Measurements from ENCODE around the gene ATF4. TPM values are rescaled to one million over a fixed set of nuclear protein-coding genes. Genes with fewer than 3 reads are reported as not detected.

ATF4 gene
- total RNA-seq, 2 donors from 2014 or later: 203 to 294 TPM

GRCh38 chr22:39535831-39536449 is 15.6 kb downstream of the ATF4 start:
- intact Hi-C loops (cut with DNase I): loop anchor here (2.0 to 5.0 kb wide), 3 partner anchors 486 to 501 kb away; no protein-coding TSS in a partner anchor
- ATAC-seq (no peak), DNase-seq (no peak)

DNA sequence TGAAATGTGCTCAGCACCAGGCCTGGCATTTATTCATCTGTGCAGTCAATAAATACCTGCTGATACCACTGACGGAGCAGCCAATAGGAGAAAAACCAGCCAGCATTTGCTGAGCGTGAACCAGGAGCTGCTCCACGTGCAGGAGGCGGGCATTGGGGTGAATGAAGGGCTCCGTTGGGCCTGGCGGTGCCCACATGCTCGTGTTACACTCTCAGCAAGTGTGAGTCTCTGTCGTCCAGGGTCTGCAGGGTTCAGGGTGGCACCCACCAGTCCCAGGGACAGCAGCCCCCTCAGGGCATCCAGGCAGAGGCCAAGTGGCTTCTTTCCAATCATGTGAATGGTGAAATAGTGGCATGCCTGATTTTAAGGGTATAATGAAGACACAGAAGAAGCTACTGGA is 16.3 kb downstream of the ATF4 start:
- no peak for DNase-seq
- intact Hi-C loops (cut with DNase I): loop anchor here (5.0 kb wide), 2 partner anchors 486 to 491 kb away; no protein-coding TSS in a partner anchor
- ATAC-seq: no peak

DNA sequence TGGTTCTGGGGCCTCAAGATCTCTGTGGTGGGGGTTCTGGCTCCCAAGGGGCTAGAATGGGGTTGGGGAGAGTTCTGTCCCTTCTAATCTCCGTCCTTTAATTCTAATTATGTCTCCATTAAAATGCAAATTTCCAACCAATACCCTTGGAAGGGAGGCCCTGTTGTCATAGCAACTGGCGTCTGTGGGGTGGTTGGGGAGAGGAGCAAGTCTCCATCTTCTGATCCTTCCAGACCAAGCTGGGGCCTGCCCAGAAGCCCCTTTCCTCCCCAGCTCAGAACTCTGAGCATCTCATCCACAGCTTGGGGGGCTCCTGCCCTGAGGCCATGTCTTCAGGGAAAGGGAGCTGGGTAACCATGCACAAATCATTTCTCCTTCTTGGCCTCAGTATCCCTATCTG is 17.6 kb downstream of the ATF4 start:
- DNase-seq (no peak), ATAC-seq (no peak)
- intact Hi-C loops (cut with DNase I): loop anchor here (5.0 kb wide), 2 partner anchors 484 to 489 kb away; no protein-coding TSS in a partner anchor

DNA sequence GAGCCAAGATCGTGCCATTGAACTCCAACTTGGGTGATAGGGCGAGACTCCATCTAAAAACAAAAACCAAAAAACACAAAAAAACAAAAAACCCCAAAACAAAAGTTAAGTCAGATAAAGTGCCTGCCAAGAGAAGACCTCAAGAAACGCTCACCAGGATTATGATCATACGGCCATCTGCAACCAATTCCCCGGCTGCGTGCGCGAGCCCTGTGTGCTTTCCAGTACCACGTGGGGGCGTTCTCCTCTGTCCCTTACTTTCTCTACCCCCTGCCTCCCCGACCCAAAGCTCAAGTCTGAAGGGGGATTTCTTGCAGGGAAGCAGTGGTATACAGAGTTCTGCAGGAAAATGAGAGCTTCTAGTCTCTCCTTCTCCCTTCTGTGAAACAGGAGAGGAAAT is 22.7 kb downstream of the ATF4 start:
- ATAC-seq: no peak
- no peak for DNase-seq
- intact Hi-C loops (cut with DNase I): no loop called here

DNA sequence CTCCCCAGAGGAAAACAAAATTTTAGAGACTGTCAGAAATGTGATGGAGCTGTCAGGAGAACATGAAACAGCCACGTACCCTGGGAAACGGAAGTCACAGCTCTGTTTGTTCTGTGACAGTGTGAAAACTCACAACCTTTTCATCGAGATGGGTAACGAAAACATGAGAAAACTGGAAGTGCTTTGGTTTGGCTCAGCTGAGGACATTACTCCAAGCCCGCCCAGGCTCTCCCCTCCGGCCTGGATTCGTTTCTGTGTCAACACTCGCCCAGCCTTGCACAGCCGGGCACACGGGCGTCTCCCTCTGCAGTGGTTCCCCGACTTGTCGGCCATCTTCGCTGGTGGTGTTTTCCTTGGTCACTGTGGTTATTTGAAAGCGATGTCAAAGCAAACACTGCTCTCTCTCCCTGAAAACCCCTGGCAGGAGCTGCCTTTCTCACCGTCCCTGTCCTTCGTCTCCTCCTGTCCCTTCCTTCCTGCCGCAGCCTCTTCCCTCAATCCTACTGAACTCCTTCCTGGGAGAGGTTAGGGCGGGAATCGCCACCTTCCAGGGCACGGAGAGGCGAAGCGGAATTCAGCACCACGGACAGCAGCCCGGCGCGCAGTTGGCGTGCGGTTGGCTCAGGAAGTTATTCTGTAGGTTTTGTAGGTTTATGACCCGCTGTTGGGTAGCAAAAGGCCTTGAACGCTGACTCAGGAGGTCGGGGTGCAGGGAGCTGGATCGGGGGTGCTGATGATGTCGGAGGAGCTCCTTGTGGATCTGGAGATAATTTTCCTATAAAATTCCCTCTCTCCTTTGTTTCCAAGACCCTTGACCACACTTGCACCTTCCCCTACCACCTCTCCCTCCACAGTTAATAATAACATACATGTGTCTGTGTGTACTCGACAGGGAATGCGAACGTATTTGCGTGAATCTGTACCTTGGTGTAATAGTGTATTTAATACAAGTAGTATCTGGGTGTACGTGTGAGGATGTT is 25.3 kb downstream of the ATF4 start:
- ATAC-seq (peak in 1 of 2 donors; percentile 57), DNase-seq (no peak)
- intact Hi-C loops (cut with DNase I): no loop called here

GRCh38 chr22:39546889-39547586 is 26.7 kb downstream of the ATF4 start:
- no peak for DNase-seq
- intact Hi-C loops (cut with DNase I): no loop called here
- ATAC-seq: no peak

DNA sequence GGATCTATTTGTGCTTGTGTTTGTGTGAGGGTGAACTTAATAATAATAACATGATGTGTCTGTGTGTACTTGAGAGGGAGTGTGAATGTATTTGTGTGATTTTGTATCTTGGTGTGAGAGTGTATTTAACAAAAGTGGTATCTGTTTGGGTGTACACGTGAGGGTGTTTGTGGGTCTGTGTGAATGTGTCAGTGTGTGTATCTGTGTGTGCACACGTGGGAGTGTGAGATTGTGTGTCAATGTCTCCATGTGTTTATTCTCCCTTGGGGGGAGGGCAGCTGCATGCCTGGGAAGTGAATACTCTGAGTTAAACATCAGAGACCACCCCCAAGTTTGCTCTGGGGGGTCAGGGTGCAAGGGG is 27.2 kb downstream of the ATF4 start:
- DNase-seq (no peak), ATAC-seq (no peak)
- intact Hi-C loops (cut with DNase I): no loop called here

GRCh38 chr22:39553429-39553828 is 33.1 kb downstream of the ATF4 start:
- intact Hi-C loops (cut with DNase I): loop anchor here in 1 of 2 donors (10.0 kb wide), 1 partner anchor 61 kb away; no protein-coding TSS in a partner anchor
- ATAC-seq: no peak
- DNase-seq: no peak

DNA sequence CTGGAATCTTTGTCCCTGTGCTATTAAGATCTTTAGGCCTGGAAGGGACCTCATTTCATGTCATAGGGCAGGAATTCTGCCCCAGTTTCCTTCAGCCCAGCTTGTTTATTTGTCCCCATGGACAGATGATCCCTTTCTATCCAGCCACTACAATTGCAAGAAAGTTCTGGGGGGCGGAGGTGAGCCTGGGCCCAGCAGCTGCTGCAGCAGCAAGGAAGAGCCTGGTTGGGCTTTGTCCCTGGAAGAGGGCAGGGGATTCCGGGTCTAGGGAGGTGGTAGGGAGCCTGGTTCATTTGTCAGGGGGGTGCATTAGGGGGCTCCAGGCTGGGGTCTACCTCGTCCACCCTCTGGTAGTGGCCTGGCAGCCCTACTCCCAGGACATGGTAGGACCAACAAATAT is 33.8 kb downstream of the ATF4 start:
- DNase-seq (no peak), ATAC-seq (no peak)
- intact Hi-C loops (cut with DNase I): loop anchor here in 1 of 2 donors (10.0 kb wide), 1 partner anchor 61 kb away; no protein-coding TSS in a partner anchor

GRCh38 chr22:39556970-39557841 is 36.8 kb downstream of the ATF4 start:
- ATAC-seq (peak in 1 of 2 donors; percentile 73), DNase-seq (no peak)
- intact Hi-C loops (cut with DNase I): loop anchor here in 1 of 2 donors (5.0 to 10.0 kb wide), 2 partner anchors 58 to 470 kb away; no protein-coding TSS in a partner anchor

DNA sequence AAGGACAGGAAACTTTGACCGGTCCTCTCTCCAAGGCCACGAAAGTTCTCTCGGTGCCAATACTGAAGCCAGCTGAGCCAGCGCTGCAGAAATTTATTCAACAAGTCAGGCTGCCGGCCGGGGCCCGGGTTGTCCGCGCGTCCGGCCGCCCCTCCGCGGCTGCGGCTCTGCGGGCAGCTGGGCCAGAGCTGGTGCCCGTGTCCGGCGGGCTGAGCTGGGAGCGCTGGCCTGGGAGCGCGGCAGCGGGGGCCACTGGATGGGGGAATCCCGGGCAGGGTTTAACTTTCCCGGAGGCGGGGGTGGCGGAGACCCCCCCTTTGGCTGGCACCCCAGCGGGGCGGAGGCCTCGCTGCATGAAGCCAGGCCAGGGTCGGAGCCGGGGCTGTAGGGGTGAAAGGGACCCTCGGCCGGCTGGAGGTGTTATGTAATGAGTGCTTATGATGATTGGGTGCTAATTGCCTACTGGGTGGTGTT is 37.9 kb downstream of the ATF4 start:
- intact Hi-C loops (cut with DNase I): loop anchor here in 1 of 2 donors (5.0 to 10.0 kb wide), 2 partner anchors 57 to 469 kb away; no protein-coding TSS in a partner anchor
- ATAC-seq (peak in 1 of 2 donors; percentile 14), DNase-seq (peak; percentile 26)

GRCh38 chr22:39558950-39559349 is 38.6 kb downstream of the ATF4 start:
- intact Hi-C loops (cut with DNase I): loop anchor here in 1 of 2 donors (5.0 to 10.0 kb wide), 2 partner anchors 56 to 468 kb away; no protein-coding TSS in a partner anchor
- DNase-seq: no peak
- ATAC-seq: no peak

DNA sequence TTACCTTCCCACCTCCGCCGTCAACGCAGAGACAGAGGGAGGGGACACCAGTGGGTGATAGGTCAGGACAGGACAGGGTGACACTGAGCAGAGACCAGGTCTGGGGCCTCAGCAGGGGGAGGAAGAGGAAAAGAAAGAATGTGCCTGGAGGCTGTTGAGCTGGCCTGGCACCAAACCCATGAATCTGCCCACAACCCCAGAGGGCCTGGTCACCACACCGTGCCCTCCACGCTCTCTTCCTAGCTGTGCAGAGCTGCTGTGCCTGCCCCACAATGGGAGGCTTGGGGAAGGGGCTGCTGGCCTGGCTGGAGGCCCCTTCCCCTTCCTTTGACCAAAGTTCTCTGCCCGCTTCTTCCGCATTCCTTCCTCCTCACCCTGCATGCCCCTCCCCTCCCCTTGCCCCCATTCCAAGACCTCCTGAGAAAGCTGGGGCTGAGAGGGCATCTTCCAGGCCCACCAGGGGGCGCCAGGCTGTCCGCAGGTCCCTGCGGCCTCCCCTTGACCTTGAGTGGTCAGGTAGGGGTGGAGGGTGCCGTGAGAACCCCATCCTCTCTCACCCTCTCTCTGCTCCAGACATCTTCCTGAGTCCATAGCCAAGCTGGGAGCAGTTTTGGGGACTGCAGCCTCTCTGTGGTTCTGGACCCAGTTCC is 39.2 kb downstream of the ATF4 start:
- DNase-seq (no peak), ATAC-seq (no peak)
- intact Hi-C loops (cut with DNase I): loop anchor here in 1 of 2 donors (5.0 to 10.0 kb wide), 2 partner anchors 55 to 468 kb away; no protein-coding TSS in a partner anchor

- ATAC-seq: no peak
- no peak for DNase-seq
- intact Hi-C loops (cut with DNase I): no loop called here
Measured at GRCh38 chr22:39560127-39560526, 39.8 kb downstream of the ATF4 start.

DNA sequence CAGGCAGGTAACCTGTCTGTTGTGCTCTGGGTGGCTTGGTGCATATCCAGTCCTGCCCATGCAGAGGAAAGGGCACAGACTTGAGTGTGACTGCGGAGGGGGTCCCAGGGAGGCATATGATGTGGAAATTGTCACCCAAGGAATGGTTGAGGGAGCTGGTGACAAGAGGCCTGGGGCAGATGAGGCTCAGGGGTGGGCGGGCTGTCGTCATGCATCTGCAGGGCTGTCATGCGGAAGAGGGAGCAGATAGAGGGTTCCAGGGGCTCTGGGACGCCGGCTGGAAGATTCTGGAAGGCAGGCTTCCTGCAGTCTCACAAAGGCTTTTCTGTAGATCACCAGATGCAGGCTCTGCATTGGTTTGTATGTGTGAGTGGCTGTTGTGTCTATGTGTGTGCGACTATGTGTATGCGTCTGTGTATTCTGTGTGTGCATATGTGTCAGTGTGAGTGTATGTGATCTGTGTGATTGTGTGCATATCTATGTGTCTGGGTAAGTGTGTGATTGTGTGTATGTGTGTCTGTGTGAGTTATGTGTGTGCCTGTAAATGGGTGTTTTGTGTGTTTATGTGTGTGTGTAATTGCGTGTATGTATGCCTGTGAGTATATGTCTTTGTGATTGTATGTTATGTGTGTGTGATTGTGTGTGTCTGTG is 42.6 kb downstream of the ATF4 start:
- ATAC-seq: no peak
- intact Hi-C loops (cut with DNase I): no loop called here
- DNase-seq: no peak

DNA sequence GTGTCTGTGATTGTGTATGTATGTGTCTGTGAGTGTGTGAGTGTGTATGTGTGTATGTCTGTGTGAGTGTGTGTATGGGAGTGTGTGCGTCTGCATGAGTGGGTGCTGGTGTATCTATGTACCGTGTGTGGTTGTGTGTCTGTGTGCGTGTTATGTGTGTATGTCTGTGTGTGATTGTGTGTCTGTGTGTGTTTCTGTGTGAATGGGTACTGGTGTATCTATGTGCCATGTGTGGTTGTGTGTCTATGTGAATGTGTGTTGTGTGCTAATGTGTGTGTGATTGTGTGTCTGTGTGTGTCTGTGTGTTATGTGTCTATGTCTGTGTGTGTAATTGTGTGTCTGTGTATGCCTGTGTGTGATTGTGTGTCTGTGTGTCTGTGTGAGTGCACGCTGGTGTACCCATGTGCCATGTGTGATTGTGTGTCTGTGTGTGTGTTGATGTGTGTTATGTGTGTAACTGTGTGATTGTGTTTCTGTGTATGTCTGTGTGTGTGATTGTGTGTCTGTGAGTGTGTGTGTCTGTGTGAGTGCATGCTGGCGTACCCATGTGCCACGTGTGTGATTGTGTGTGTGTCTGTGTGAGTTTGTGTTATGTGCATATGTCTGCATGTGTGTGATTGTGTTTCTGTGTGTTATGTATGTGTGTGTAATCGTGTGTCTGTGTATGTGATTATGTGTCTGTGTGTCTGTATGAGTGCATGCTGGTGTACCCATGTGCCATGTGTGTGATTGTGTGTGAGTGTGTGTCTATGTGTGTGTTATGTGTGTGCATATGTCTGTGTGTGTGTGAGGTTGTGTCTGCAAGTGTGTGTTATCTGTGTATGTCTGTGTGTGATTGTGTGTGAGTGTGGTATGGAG is 43.4 kb downstream of the ATF4 start:
- DNase-seq (no peak), ATAC-seq (no peak)
- intact Hi-C loops (cut with DNase I): no loop called here
